Uterus (tissue), 2 donors: ENCODE measurements around the gene THY1.

Source experiments
- POLR2A ChIP-seq, 2 donors: fragments of 450-650 bp; IDR thresholded peaks; one replicate each; pipeline ENCODE4 v1.6.1; 2016; ENCODE audit warnings: antibody characterized with exemption in 2 of 2, mild to moderate bottlenecking in 1 of 2, moderate library complexity in 1 of 2
- TF ChIP-seq, protein P1 (sequence below), 4 experiments: fragments of 200-600 bp in 2 of 4; fragments of 450-650 bp in 2 of 4; sonication (generic) in 2 of 4; IDR thresholded peaks; one replicate each; pipeline ENCODE4 v1.5.1; 2016 to 2019; ENCODE audit warnings: antibody characterized with exemption in 4 of 4, mild to moderate bottlenecking in 2 of 4, moderate library complexity in 1 of 4

DNA sequence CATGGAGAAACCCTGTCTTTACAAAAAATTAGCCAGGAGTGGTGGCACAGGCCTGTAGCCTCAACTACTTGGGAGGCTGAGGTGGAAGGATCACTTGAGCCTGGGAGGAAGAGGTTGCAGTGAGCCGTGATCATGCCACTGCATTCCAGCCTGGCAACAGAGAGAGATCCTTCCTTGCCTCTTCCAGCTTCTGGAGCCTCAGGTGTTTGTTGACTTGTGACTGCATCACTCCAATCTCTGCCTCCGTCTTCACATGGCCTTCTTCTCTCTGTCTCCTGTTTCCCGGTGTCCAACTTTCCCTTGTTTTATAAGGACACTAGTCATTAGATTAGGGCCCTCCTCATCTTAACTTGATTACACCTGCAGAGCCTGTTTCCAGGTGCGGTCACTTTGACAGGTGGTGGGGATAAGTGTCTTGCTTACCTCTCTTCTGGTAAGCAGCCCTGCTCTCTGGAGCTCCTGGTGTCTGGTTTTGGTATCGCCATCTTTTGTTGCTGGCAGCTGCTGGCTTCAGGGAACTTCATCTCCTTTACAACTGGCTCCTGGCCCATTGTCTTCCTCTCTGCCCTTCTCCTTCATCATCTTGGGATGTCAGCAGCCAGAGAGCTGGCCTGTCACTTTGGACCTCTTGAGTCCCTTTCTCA is 33.2 kb downstream of the THY1 start:
- TF ChIP-seq, protein P1, sequence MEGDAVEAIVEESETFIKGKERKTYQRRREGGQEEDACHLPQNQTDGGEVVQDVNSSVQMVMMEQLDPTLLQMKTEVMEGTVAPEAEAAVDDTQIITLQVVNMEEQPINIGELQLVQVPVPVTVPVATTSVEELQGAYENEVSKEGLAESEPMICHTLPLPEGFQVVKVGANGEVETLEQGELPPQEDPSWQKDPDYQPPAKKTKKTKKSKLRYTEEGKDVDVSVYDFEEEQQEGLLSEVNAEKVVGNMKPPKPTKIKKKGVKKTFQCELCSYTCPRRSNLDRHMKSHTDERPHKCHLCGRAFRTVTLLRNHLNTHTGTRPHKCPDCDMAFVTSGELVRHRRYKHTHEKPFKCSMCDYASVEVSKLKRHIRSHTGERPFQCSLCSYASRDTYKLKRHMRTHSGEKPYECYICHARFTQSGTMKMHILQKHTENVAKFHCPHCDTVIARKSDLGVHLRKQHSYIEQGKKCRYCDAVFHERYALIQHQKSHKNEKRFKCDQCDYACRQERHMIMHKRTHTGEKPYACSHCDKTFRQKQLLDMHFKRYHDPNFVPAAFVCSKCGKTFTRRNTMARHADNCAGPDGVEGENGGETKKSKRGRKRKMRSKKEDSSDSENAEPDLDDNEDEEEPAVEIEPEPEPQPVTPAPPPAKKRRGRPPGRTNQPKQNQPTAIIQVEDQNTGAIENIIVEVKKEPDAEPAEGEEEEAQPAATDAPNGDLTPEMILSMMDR (IDR thresholded peaks at IDR 0.05), result no peak
- no peak for TF ChIP-seq POLR2A (IDR thresholded peaks at IDR 0.05)
